Activated CD4-positive, alpha-beta memory T cell treated with anti-CD3 and anti-CD28 coated beads for 36 hours (primary cell): ENCODE data around the gene MCF2L2. TPM values are rescaled to one million over a fixed set of nuclear protein-coding genes. Genes with fewer than 3 reads are reported as not detected.

Experiments
- CTCF ChIA-PET: fragments of 350-600 bp; sonication (Branson Sonifier 250); formaldehyde crosslinking; loops from one replicate; lab custom pipeline; 2021; ENCODE audit warnings: antibody characterized with exemption, inconsistent platforms; lab: Charles Lee
- POLR2A ChIA-PET: fragments of 350-600 bp; sonication (Branson Sonifier 250); formaldehyde crosslinking; loops from one replicate; lab custom pipeline; 2021; ENCODE audit warnings: antibody characterized with exemption; lab: Charles Lee
- DNase-seq: peaks from one replicate; pipeline ENCODE4 v3.0.0-alpha.2; 2020
- H3K27ac Mint-ChIP-seq: one replicate; pipeline ENCODE4 v1.8.0; 2021; ENCODE audit warnings: mixed read lengths
- H3K27me3 Mint-ChIP-seq: one replicate; pipeline ENCODE4 v1.8.0; 2021; ENCODE audit warnings: mixed read lengths
- H3K36me3 Mint-ChIP-seq: one replicate; pipeline ENCODE4 v1.8.0; 2021; ENCODE audit warnings: mixed read lengths
- H3K4me1 Mint-ChIP-seq: one replicate; pipeline ENCODE4 v1.8.0; 2021; ENCODE audit warnings: low read depth, mixed read lengths
- H3K4me3 Mint-ChIP-seq: one replicate; pipeline ENCODE4 v1.8.0; 2021; ENCODE audit warnings: mild to moderate bottlenecking, mixed read lengths
- H3K9me3 Mint-ChIP-seq: one replicate; pipeline ENCODE4 v1.8.0; 2021; ENCODE audit warnings: mixed read lengths
- intact Hi-C: fragments of 100-400 bp; cut with micrococcal nuclease; formaldehyde crosslinking; loops from one replicate; pipeline ENCODE4 v1.15.1; 2023
- total RNA-seq, 2 experiments: library from RNA; stranded (reverse); gene quantifications; one replicate each; pipeline ENCODE4 v1.2.3, GENCODE V29; 2021

Gene MCF2L2
- total RNA-seq, 2 experiments from 2014 or later: 3.9 to 4.7 TPM

DNA sequence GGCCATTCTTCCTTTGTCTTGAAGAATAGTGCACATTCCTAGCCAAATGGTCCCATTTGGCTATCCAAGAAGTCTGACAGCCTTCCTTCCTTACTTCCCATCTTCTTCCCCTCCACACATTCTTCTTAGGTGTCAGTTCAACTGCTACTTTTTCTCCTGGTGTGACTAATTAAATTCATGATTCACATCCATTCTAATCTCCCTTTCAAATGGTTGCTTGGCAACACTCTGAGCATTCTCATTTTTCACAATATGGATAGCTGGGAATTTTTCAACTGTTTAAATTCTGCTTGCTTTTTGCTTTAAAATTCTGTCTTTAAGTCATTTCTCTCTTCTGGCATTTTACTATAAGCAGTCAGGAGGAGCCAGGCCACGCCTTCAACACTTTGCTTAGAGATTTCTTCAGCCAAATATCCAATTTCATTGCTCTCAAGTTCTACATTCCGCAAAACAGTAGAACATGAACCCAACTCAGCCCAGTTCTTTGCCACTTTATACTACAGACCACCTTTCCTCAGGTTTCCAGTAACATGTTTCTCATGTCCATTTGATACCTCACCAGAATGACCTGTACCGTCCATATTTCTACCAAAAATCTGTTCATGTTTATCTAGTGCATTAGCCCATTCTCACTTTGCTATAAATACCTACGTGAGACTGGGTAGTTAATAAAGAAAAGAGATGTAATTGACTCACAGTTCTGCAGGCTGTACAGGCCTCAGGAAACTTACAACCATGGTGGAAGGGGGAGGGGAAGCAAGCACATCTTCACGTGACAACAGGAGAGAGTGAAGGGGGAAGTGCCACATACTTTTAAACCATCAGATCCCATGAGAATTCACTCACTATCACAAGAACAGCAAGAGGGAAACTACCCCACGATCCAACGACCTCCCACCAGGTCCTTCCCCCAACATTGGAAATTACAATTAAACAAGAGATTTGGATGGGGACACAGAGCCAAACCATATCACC is 31.9 kb upstream of the MCF2L2 start:
- no peak for DNase-seq
- ChIA-PET POLR2A (no interaction called here), CTCF (no interaction called here)
- no peaks in the 10 kb centered on the region for H3K4me1 Mint-ChIP-seq
- H3K4me3 Mint-ChIP-seq: no peak overlapping the region
- intact Hi-C loops: no loop called here
- H3K36me3 Mint-ChIP-seq: no peaks in the 10 kb centered on the region
- H3K27ac Mint-ChIP-seq: no peak overlapping the region
- no peaks in the 10 kb centered on the region for H3K27me3 Mint-ChIP-seq
- H3K9me3 Mint-ChIP-seq: no peaks in the 10 kb centered on the region

DNA sequence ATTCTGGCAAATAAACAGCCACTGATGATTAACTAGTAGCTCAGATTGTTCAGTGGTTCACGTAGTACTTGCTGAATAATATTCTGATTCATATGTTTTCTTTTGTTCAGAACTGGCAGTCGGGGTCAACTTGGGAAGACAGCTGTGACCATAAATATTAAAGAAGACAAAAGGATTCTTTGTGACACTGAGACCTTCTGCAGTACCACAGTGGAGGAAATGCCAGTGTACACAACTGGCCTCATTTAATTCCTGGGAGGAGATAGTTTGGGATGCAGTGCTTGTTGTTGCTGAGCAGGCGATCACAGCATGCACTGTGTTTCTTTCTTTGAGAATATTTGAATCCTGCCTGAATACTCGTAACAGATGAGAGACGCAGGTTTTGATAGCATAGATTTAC is 26.7 kb upstream of the MCF2L2 start:
- no peak for DNase-seq
- intact Hi-C loops: no loop called here
- CTCF ChIA-PET: interaction anchor here (0.6 kb wide), 1 partner anchor 359 kb away, joined by 3 read pairs; no protein-coding TSS in a partner anchor
- H3K4me3 Mint-ChIP-seq: no peak overlapping the region
- H3K9me3 Mint-ChIP-seq: no peaks in the 10 kb centered on the region
- H3K27me3 Mint-ChIP-seq: no peaks in the 10 kb centered on the region
- H3K4me1 Mint-ChIP-seq: no peaks in the 10 kb centered on the region
- no peaks in the 10 kb centered on the region for H3K36me3 Mint-ChIP-seq
- POLR2A ChIA-PET: no interaction called here
- no peak overlapping the region for H3K27ac Mint-ChIP-seq

DNA sequence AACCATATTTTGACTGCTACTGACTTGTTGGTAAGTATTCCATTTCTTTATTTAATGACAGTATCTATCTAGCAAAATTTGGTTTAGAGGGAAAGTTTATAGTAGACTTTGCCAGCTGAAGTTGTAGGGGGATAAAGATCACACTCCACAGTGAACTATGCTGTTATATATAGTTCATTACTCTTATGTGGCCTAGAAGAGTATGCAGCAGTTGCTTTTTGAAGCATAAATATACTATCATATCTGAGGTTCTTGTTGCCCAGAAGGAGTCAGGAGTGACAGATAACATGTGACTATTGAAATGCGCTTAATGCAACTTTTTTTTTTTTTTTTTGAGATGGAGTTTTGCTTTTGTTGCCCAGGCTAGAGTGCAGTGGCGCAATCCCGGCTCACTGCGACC is 25.6 kb upstream of the MCF2L2 start:
- H3K36me3 Mint-ChIP-seq: no peaks in the 10 kb centered on the region
- no peak overlapping the region for H3K4me3 Mint-ChIP-seq
- no peak overlapping the region for H3K27ac Mint-ChIP-seq
- CTCF ChIA-PET: no interaction called here
- POLR2A ChIA-PET: no interaction called here
- DNase-seq: no peak
- intact Hi-C loops: no loop called here
- no peaks in the 10 kb centered on the region for H3K27me3 Mint-ChIP-seq
- H3K9me3 Mint-ChIP-seq: no peaks in the 10 kb centered on the region
- no peaks in the 10 kb centered on the region for H3K4me1 Mint-ChIP-seq

DNA sequence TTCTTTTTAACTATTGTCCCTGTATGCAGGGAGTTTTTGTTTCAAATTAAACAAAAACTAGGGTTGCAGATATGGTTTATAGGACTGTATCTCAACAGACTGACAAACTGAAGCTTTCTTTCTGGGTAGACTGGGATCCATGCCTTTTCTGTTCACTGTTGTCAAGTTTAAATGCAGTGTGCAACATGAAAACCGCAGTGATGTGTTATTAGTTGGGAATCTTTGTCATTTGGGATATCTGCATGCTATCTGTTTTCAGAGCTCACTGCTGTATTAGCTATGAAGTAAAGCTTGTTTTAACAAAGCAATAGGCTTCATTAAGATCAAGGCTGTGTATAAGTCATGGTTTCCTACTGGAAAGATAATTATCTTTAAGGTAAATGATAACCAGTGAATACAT is 21.4 kb upstream of the MCF2L2 start:
- H3K27ac Mint-ChIP-seq: no peak overlapping the region
- DNase-seq: no peak
- H3K36me3 Mint-ChIP-seq: peaks cover 1% of the 10 kb centered on the region
- intact Hi-C loops: no loop called here
- CTCF ChIA-PET: interaction anchor here (1.3 kb wide), 1 partner anchor 265 kb away, joined by 3 read pairs; no protein-coding TSS in a partner anchor
- POLR2A ChIA-PET: no interaction called here
- H3K4me3 Mint-ChIP-seq: no peak overlapping the region
- no peaks in the 10 kb centered on the region for H3K27me3 Mint-ChIP-seq
- H3K4me1 Mint-ChIP-seq: peaks cover 12% of the 10 kb centered on the region
- no peaks in the 10 kb centered on the region for H3K9me3 Mint-ChIP-seq

DNA sequence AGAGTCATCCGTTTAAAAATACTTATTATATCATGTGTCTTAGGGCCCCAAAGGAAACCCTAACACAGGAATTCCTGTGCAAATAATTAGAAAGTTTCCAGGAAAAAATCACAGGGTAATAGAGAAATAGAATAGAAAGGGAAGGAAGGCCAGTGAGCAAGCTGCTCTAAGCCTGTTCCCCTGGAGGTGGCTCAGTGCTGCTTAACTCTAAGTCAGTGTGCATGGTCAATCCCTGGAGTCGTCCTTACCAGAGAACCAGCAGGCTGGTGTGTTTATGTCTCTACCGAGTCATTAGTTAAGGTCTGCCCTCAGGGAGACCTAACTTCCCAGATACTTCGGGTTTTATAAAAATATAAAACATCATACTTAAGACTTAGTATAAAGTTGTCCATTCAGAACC is 21.0 kb upstream of the MCF2L2 start:
- Mint-ChIP-seq H3K4me3 (no peak overlapping the region), H3K4me1 (peaks cover 12% of the 10 kb centered on the region), H3K36me3 (peaks cover 1% of the 10 kb centered on the region), H3K9me3 (peaks cover 4% of the 10 kb centered on the region), H3K27me3 (no peaks in the 10 kb centered on the region), H3K27ac (no peak overlapping the region)
- CTCF ChIA-PET: interaction anchor here (1.3 kb wide), 1 partner anchor 265 kb away, joined by 3 read pairs; no protein-coding TSS in a partner anchor
- POLR2A ChIA-PET: no interaction called here
- no peak for DNase-seq
- intact Hi-C loops: no loop called here

DNA sequence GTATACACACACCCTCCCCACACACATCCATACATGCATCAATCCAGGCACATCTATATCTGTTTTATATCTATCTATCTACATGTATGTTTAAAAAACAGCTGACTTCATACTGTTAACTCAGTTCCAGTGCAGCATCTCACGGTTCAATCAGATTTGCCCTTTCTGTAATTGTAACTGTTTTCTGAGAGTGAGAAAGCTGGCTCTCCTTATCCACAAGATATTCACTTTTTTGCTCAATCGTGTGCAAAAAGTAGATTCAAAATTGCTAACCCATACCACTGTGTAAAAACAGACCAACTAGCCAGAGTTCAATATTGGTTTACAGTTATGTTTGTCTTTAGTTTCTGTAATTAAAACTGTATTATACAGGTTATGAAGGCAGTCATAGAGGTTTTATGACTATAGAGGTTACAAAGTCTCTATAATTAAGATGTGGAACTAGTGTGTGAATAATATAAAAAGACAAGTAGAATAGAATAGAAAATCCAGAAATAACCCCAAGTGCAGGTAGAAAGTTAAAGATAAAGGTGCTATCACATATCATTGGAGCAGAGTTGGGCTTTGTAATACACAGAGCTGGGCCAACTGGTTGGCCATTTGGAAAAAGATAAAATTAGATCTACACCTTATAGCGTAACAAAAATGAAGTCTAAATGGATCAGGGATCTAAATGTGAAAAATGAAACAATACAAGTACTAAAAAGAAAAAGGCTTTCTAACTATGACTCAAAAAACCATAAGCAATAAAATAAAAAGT is 20.1 kb upstream of the MCF2L2 start:
- Mint-ChIP-seq H3K4me3 (peak overlapping the region; percentile 91), H3K27ac (no peak overlapping the region), H3K27me3 (no peaks in the 10 kb centered on the region), H3K36me3 (peaks cover 4% of the 10 kb centered on the region), H3K9me3 (peaks cover 10% of the 10 kb centered on the region), H3K4me1 (peaks cover 12% of the 10 kb centered on the region)
- CTCF ChIA-PET: no interaction called here
- intact Hi-C loops: no loop called here
- DNase-seq: no peak
- POLR2A ChIA-PET: interaction anchor here (0.8 to 1.6 kb wide), 3 partner anchors 11 to 188 kb away, joined by 3 to 6 read pairs (median 4); partner anchors contain the start of gene MCF2L2

DNA sequence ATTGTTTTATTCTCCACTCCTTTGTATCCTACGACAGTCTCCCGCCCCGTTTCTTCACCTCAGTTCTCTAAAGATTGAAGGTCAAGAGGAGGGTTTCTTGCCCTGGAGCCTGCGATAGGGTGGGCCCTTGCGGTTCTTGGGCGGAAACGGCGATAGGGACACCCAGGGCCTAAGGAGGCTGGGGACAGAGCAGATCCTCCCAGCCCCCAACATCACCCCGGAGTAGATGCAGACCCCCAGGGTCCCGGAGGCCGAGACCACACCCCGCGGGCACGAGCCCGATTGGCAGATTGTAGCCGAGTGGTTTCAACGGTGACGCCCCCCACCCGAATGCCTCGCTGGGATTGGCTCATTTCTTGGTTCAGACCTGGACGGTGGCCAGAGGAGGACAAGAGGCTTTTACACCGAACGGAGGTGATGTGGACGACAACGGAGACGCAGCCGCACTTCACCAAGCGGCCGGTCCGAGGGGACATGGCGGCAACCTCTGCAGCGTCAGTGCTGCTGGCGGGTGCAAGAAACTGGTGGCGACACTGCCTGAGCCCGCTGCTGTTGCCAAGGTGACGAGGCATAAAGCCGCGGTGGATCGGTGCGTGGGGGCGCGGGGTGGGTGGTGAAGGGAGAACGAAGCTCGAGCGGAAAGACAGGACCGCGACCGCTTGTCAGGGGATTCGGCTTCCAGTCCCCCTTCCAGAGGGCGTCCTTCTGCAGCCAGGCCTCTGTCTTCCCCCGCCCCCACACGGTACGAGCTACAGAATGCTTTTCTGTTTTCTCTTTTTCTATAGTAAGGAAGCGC is 19.0 kb upstream of the MCF2L2 start:
- H3K27ac Mint-ChIP-seq: peak overlapping the region; percentile 66
- peak; percentile 90 for DNase-seq
- ChIA-PET POLR2A (interaction anchor here (0.8 to 1.6 kb wide), 4 partner anchors 10 to 250 kb away, joined by 3 to 6 read pairs (median 4); partner anchors contain the start of genes MCF2L2 and YEATS2), CTCF (interaction anchor here (0.7 kb wide), 1 partner anchor 23 kb away, joined by 5 read pairs; no protein-coding TSS in a partner anchor)
- peaks cover 12% of the 10 kb centered on the region for H3K4me1 Mint-ChIP-seq
- peaks cover 10% of the 10 kb centered on the region for H3K36me3 Mint-ChIP-seq
- intact Hi-C loops: loop anchor here (1.0 to 2.0 kb wide), 3 partner anchors 11 to 21 kb away; no protein-coding TSS in a partner anchor
- peak overlapping the region; percentile 91 for H3K4me3 Mint-ChIP-seq
- no peaks in the 10 kb centered on the region for H3K27me3 Mint-ChIP-seq
- H3K9me3 Mint-ChIP-seq: peaks cover 19% of the 10 kb centered on the region

DNA sequence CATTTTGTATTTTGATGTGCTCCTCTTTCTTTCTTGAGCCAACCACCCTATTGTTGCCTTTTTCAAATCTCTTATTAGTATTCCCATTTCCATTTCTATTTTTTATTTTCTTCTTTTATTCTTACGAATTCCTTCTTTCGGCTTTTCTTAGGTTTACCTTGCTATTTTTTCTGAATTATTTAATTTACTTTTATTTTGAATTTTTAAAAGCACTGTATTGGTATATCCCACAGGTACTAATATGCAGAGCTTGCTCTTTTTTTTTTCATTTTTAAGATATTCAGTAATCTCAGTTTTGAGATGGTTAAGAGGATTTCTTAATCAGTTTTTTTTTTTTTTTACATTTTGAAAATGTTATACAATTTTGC is 18.4 kb upstream of the MCF2L2 start:
- H3K27me3 Mint-ChIP-seq: no peaks in the 10 kb centered on the region
- peaks cover 10% of the 10 kb centered on the region for H3K36me3 Mint-ChIP-seq
- ChIA-PET POLR2A (no interaction called here), CTCF (no interaction called here)
- peak overlapping the region; percentile 91 for H3K4me3 Mint-ChIP-seq
- peaks cover 19% of the 10 kb centered on the region for H3K9me3 Mint-ChIP-seq
- intact Hi-C loops: loop anchor here (1.0 to 2.0 kb wide), 3 partner anchors 11 to 22 kb away; no protein-coding TSS in a partner anchor
- no peak for DNase-seq
- no peak overlapping the region for H3K27ac Mint-ChIP-seq
- peaks cover 12% of the 10 kb centered on the region for H3K4me1 Mint-ChIP-seq

DNA sequence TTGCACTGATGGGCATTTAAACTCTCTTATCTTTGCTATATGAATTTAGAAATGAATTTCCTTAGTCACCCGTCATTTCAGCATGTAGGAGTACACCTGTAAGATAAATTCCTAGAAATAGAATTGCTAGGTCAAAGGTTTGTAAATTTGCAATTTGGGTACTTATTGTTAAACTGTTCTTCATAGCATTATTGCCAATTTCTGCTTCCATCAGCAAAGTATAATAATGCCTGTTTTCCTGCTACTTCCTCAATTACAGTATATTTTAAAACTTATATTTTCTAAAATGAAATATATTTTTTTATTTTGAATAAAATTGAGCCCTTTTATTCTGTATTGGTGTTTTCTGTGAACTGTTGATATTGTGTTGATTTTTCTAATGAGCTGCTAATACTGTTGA is 16.3 kb upstream of the MCF2L2 start:
- POLR2A ChIA-PET: no interaction called here
- peaks cover 10% of the 10 kb centered on the region for H3K36me3 Mint-ChIP-seq
- DNase-seq: no peak
- CTCF ChIA-PET: interaction anchor here (1.4 kb wide), 1 partner anchor 322 kb away, joined by 3 read pairs; no protein-coding TSS in a partner anchor
- no peaks in the 10 kb centered on the region for H3K27me3 Mint-ChIP-seq
- peaks cover 12% of the 10 kb centered on the region for H3K4me1 Mint-ChIP-seq
- intact Hi-C loops: no loop called here
- H3K9me3 Mint-ChIP-seq: peaks cover 19% of the 10 kb centered on the region
- no peak overlapping the region for H3K27ac Mint-ChIP-seq
- H3K4me3 Mint-ChIP-seq: no peak overlapping the region

DNA sequence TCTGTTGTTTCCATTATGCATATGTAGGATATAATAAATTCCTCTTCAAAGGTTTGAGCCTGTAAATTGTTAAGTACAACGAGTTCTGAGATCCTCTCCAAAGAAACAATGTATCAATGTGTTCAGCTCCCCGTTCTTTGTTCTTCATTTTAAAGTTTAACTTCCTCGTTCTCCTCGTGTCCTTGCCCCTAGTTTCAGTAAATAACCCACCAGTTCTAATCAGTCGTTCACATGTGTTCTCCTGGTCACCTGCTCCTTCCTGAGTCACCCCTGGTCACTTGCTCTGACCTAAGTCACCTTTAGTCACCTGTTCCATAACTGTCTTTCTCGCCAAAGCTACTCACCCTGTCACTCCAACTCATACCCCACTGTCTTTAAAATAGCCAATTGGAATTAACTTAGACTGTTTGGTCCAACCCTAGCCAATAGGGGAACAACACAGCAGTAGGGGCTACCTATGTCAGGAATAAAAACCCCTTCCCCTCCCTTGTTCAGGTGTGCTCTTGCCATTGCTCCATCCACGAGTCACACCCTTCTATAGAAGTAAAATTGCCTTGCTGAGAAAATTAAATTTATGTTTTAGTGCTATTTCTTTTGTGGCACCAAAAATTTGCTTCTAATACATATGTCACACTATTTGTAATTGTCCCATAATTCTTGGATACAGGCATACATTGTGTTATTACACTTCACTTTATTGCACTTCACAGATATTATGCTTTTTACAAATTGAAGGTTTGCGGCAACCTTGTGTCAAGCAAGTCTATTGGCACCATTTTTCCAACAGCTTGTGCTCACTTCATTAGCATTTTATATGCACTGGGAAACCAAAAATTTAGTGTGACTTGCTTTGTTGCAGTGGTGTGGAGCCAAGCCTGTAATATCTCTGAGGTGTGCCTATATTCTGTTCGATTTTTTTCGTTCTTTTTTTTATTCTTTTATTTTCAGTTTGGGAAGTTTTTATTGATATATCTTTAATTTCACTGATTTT is 15.3 kb upstream of the MCF2L2 start:
- ChIA-PET POLR2A (no interaction called here), CTCF (no interaction called here)
- intact Hi-C loops: no loop called here
- peaks cover 13% of the 10 kb centered on the region for H3K4me1 Mint-ChIP-seq
- no peak overlapping the region for H3K4me3 Mint-ChIP-seq
- no peak for DNase-seq
- no peak overlapping the region for H3K27ac Mint-ChIP-seq
- H3K9me3 Mint-ChIP-seq: peaks cover 19% of the 10 kb centered on the region
- H3K36me3 Mint-ChIP-seq: peaks cover 10% of the 10 kb centered on the region
- H3K27me3 Mint-ChIP-seq: no peaks in the 10 kb centered on the region
